HG03378 (cell line): Measurements from ENCODE around the gene GABBR2.
"Not testable (repeated sequence)": the region's sequence is repeated elsewhere in the genome, so short reads cannot be mapped to it uniquely, and the experiment has no call there.

ENCODE experiments used
- ATAC-seq: cut with Tn5 transposase; IDR thresholded peaks from one replicate; pipeline ENCODE4 v1.9.1; 2021; ENCODE audit warnings: mild to moderate bottlenecking, moderate library complexity; ENCODE audit not compliant: unreplicated experiment

The GABBR2 gene

GRCh38 chr9:98688710-98689495 is 19.8 kb downstream of the GABBR2 start:
- ATAC-seq, result no peak

GRCh38 chr9:98687911-98688310 is 20.8 kb downstream of the GABBR2 start:
- ATAC-seq, result no peak

- ATAC-seq, result no peak
Observed at GRCh38 chr9:98686961-98687855, 21.5 kb downstream of the GABBR2 start.

- ATAC-seq, result not testable (repeated sequence)
Observed at GRCh38 chr9:98684816-98685215, 23.9 kb downstream of the GABBR2 start.

- no peak for ATAC-seq
Observed at GRCh38 chr9:98678244-98678842, 30.4 kb downstream of the GABBR2 start.

GRCh38 chr9:98673681-98674080 is 35.1 kb downstream of the GABBR2 start:
- ATAC-seq, result no peak

GRCh38 chr9:98667005-98667640 is 41.6 kb downstream of the GABBR2 start:
- ATAC-seq, result no peak

- ATAC-seq, result no peak
Observed at GRCh38 chr9:98665501-98665900, 43.2 kb downstream of the GABBR2 start.

GRCh38 chr9:98660541-98660940 is 48.2 kb downstream of the GABBR2 start:
- ATAC-seq, result no peak

GRCh38 chr9:98658951-98659351 is 49.8 kb downstream of the GABBR2 start:
- no peak for ATAC-seq

GRCh38 chr9:98657897-98658296 is 50.8 kb downstream of the GABBR2 start:
- ATAC-seq, result no peak

GRCh38 chr9:98656511-98656910 is 52.2 kb downstream of the GABBR2 start:
- no peak for ATAC-seq

- ATAC-seq, result not testable (repeated sequence)
Observed at GRCh38 chr9:98655428-98655827, 53.3 kb downstream of the GABBR2 start.

GRCh38 chr9:98654247-98654646 is 54.5 kb downstream of the GABBR2 start:
- ATAC-seq, result no peak

GRCh38 chr9:98652741-98653140 is 56.0 kb downstream of the GABBR2 start:
- ATAC-seq, result no peak

- no peak for ATAC-seq
Observed at GRCh38 chr9:98652302-98652701, 56.4 kb downstream of the GABBR2 start.

- no peak for ATAC-seq
Observed at GRCh38 chr9:98647236-98647635, 61.5 kb downstream of the GABBR2 start.

- ATAC-seq, result no peak
Observed at GRCh38 chr9:98644011-98644410, 64.7 kb downstream of the GABBR2 start.

- no peak for ATAC-seq
Observed at GRCh38 chr9:98642661-98643312, 65.9 kb downstream of the GABBR2 start.

- ATAC-seq, result no peak
Observed at GRCh38 chr9:98641695-98642094, 67.0 kb downstream of the GABBR2 start.

- no peak for ATAC-seq
Observed at GRCh38 chr9:98640394-98640793, 68.3 kb downstream of the GABBR2 start.
